HG02938 (cell line): ENCODE data around the gene HNMT.
"Not testable (repeated sequence)": the region's sequence is repeated elsewhere in the genome, so short reads cannot be mapped to it uniquely, and the experiment has no call there.

ENCODE experiments used
- ATAC-seq: cut with Tn5 transposase; IDR thresholded peaks from one replicate; pipeline ENCODE4 v1.9.1; 2021; ENCODE audit warnings: mild to moderate bottlenecking, moderate library complexity; ENCODE audit not compliant: unreplicated experiment

HNMT gene

DNA sequence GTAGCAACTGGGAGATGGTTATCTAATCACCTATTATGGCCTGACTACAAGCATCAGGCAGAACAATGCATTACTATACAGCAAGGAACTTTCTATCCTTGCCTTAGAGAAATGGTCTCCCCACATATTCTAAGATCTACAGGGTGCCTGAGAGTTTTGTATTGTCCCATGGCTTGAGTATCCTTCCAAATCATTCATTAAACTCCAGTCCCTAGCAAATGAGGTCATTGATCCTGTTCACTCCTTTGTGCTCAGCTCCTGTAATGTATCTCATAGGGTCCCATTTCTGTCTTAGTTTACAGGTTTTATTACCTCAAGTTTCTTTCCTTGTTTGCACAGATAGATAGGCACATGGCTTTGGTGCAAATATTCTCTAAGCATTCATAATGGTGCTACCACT lies 9.0 kb downstream of the HNMT start:
- ATAC-seq: no peak

DNA sequence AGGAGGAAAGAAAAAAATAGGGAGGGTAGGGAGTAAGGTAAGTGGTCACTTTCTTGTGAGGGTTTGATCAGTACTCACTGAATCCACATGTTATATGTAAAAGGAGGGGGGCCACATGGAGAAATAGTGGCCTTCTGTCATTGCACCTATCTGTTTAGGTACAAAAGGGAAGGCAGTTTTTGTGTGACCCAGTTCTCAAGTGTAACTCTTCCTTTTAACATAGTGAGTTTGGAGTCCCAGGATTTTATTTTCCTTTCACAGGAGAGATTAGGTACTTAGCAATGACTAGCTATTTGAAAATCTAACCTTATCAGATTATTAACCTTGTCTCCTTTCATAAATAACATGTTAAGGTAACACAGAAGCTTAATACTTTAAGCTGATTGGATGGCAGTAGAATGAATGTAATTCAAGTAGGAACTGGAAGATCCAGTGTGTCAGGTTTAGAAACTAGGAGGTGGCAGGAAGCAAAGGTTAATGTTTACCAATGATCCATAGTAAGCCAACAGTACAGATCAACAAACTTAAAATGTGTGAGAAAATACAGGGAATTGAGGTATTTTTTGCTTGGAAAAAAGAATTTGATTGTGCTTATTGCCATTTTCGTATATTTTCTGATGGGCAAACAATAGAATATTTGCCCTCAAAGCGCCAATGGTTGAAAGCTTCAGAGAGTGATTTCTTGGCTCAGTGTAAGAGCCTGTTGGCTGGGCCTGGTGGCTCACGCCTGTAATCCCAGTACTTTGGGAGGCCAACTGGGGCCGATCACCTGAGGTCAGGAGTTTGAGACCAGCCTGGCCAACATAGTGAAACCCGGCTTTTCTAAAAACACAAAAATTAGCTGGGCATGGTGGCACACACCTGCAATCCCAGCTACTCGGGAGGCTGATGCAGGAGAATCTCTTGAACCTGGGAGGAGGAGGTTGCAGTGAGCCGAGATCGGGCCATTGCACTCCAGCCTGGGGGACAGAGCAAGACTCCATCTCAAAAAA lies 11.3 kb downstream of the HNMT start:
- ATAC-seq: no peak

DNA sequence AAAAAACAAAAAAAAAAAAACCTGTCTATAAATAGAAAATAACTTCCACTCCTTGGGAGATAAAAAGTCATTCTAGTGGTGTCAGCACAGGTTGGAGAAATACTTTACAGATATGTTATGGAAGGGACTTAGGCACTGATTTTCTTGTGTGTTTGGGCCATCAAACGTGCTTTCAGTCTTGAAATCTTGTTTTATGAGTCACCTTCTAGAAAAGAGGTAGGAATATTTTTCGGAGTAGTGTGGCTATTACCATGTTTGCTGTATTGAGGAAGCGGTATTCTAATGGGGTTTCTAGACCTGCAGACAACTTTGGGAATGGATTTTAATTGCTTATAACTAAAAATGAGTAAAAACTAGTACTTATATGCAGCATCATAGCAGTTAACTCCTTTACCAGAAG lies 12.0 kb downstream of the HNMT start:
- no peak for ATAC-seq

DNA sequence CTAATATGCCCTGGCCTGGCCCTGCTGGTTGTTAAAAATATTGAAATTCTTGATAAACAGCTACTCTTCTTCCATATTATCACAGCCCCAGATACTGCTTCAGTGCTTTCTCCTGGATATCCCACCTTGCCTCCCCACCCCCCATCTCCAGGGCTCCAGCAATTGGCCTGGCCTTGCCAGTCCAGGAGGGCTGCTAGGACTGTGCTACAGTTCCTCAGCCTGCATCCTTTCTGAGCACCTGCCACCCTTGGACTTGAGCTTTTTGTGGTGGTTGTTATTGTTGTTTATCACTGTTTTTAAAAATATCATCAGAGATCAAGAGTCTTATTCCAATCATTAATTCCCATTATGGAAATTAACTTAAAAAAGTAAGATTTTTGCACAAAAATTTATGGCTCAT lies 13.5 kb downstream of the HNMT start:
- no peak for ATAC-seq

DNA sequence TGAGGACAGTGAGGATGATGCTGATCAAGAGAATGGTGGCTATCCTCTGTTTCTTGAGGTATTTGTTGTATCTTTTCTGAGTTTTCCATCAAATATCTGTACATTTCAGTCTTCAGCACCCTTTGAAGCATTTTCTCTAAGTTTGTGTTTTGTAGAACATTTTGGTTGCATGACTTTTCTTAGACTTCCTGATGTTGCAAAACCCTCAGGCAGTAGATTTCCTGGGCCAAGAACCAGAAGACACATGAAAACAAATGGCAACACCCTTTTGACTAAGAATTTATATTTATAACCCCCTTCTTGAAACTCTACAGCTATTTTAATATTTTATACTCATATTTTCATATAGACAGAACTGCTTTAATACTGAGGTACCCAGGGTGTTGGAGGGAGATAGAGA lies 16.2 kb downstream of the HNMT start:
- no peak for ATAC-seq

DNA sequence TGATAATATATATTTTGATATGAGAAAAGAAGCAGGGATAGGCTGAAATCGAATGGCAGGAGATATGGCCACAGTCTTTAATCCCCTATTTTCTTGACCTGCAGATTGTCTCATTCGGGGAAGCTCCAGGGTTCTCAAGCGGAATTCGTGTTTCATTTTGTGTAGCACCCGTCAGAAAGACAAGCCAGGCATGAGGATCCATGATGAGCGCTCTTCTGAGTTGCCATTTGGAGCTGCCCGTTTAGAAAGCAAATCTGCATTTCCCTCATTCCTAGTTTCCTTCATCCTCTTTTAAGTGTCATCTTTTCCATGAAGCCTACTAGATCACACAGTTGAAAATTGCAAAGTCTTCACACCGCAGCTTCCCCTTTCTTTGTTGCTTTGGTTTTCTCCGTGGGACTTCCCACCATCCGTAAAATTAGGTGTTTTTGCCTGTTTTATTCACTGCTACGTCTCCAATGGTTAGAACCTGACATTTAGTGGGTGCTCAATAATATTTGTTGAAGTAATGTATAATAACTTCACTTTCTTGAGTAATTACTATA lies 16.9 kb downstream of the HNMT start:
- ATAC-seq: no peak

DNA sequence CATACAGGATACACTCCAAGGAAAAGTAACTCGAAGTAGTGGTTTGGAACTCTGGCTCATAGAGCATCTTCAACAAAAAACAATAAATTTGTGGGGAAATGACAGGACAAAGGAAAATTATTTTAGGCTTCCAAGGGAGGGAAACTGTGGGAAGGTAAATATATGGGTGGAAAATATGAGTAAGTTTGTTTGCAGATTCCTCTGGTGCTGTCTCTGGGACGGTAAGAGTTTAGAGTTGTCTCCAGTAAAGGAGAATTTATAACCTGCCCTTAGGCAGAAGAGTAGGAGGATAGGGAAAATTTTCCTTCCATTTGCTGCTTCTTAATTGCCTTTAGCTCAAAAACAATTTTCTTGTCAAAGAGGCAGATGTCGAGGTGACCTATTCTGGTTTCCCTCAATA lies 19.3 kb downstream of the HNMT start:
- no peak for ATAC-seq

DNA sequence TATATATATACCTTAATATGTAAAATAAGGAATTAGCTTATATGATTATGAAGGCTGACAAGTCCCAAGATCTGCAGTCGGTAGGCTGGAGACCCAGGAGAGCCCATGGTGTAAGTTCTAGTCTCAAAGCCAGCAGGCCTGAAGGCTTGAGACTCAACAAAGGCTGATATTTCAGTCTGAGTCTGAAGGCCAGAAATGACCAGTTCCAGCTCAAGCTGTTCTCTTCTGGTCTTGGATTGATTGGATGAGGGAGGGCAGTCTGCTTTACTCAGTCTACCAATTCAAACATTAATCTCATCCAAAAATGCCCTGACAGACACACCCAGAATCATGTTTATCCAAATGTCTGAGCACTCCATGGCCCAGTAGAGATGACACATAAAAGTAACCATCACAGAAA lies 22.0 kb downstream of the HNMT start:
- no peak for ATAC-seq

DNA sequence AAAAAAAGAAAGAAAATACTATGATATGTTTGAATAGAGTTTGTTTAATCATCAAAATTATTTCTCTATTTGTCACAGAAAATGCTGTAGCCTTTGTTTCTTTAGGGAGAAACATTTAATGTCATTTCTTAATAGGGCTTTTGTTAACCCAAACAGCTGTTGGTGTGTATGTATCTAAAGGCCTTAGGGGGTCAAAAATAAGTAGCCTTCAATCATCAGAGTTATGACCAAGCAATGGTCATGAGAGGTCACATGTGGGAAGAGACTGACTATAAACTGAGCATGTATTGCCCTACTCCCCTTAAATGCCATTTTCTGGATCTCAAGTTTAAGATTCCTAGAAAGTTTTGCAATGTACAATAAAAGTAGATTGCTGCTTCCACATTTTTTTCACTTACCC lies 22.7 kb downstream of the HNMT start:
- ATAC-seq: no peak

DNA sequence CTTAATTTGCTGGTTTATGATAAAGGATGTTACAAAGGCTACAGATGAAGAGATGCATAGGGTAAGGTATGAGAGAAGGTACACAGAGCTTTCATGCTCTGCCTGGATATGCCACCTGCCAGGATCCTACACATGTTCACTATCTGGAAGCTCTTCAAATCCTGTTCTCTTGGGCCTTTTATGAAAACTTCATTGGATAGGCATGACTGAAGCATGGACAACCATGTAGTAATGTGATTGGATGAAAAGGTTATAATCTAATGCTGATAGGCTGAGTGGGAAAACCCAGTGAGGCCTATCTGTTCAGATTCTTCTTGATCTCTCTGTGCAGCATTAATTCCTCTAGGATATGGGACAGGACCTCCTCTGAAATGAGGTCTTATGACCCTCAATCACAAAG lies 26.8 kb downstream of the HNMT start:
- no peak for ATAC-seq

DNA sequence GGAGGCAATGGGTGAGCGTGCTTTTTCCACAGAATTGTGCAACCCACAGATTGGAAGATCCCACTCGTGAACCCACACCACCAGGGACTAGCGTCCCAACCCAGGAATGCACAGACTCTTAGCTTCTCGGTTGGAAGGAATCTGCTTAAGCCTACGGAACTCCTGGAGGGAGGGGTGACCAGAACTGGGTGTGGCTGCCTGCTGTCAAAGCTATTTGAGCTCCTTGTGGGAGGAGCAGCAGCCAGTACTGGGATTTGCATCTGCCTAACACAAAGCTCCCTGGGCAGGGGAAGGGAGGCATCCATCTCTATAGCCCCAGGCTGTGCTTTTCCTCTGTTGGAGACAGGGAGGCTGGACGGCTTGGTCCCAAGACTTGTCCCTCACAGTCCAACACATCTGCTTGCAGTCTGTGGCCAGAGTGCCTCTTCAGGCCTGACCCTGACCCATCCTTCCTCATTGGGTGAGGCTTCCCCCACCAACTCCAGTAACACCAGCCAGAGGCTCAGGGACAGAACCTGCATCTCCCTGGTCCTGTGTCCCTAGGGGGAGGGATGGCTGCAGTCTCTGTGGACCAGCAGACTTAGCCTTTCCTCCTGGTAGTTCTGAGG lies 27.9 kb downstream of the HNMT start:
- ATAC-seq: no peak

DNA sequence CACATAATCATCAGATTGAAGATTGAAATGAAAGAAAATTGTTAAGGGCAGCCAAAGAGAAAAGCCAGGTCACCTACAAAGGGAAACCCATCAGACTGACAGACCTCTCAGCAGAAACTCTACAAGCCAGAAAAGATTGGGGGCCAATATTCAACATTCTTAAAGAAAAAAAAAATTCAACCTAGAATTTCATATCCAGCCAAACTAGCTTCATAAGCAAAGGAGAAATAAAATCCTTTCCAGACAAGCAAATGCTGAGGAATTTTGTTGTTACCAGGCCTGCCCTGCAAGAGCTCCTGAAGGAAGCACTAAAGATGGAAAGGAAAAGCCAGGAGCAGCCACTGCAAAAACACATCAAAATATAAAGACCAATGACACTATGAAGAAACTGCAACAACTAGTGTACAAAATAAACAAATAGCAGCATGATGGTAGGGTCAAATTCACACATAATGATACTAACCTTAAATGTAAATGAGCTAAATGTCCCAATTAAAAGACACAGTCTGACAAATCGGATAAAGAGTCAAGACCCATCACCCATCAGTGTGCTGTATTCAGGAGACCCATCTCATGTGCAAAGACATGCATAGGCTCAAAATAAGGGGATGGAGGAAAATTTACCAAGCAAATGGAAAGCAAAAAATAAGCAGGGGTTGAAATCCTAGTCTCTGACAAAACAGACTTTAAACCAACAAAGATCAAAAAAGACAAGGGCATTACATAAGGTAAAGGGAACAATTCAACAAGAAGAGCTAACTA lies 29.6 kb downstream of the HNMT start:
- ATAC-seq: not testable (repeated sequence)

DNA sequence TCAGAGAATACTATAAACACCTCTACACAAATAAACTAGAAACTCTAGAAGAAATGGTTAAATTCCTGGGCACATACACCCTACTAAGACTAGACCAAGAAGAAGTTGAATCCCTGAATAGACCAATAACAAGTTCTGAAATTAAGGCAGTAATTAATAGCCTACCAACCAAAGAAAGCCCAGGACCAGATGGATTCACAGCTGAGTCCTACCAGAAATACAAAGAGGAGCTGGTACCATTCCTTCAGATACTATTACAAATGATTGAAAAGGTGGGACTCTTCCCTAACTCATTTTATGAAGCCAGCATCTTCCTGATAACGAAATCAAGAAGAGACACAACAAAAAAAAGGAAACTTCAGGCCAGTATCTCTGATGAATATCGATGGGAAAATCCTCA lies 31.1 kb downstream of the HNMT start:
- ATAC-seq: not testable (repeated sequence)

DNA sequence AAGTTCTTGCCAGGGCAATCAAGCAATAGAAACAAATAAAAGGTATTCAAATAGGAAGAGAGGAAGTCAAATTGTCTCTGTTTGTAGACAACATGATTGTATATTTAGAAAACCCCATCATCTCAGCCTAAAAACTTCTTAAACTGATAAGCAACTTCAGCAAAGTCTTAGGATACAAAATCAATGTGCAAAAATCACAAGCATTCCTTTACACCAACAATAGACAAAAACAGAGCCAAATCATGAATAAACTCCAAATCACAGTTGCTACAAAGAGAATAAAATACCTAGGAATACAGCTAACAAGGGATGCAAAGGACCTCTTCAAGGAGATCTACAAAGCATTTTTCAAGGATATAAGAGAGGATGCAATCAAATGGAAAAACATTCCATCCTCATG lies 31.9 kb downstream of the HNMT start:
- ATAC-seq: not testable (repeated sequence)

DNA sequence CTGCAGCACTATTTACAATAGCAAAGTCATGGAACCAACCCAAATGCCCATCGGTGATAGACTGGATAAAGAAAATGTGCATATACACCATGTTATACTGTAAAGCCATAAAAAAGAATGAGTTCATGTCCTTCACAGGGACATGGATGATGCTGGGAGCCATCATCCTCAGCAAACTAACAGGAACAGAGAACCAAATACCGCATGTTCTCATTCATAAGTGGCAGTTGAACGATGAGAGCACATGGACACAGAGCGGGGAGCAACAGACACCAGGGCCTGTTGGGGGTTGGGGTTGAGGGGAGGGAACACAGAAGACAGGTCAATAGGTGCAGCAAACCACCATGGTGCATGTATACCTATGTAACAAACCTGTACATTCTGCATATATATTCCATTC lies 33.5 kb downstream of the HNMT start:
- ATAC-seq: no peak

DNA sequence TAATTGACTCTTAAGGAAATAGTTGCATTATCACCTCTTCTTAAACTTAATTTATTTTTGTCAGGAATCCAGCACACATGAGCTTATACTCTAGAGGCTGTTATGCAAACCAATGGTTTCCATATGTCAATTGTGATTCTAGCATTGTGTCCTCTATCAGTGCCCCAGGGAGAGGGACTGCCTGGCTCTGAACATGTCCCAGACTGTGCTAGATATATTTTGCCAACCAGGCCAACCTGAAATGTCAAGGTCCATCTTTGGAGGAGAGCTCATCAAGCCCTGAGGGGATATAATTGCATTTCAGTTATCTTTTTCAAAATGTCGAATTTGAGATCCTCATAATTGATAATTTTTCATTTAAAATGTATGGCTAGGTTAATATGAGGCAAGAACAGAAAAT lies 34.2 kb downstream of the HNMT start:
- no peak for ATAC-seq

DNA sequence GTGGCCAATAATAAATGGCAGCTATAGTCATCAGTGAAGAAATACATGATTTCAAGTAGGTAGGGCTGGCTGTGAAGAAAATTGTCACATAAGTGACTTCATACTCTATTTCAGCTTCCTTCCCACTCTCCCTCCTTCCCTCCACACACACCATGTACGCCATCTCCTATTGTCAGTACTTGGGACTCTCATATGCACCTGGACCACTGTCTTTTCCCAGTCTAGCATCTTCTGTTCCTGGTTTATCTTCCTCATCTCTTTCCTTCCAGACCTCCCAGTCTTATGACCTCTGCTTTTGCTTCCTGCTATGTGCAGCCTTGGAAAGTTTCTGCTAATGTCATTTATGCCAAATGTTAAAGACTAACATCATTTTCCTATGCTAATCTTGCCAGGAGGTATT lies 35.0 kb downstream of the HNMT start:
- no peak for ATAC-seq

DNA sequence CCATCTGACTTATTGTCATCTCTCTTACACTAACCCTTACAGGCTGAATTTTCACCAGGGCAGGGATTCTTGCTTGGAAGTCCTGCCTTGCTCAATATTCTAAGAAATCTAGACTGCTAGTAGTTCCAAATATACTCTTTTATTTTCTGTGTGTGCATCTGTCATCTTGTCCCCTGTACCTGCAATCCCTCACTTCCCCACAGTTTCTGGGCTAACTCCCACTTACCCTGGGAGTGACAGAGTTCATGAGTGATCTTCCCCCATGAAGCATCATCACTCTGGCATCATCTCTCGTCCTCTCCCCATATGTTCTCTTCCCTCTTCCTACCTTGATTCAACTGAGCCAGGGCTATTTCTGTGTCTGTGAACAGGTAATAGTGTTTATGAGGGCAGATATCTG lies 35.7 kb downstream of the HNMT start:
- no peak for ATAC-seq

DNA sequence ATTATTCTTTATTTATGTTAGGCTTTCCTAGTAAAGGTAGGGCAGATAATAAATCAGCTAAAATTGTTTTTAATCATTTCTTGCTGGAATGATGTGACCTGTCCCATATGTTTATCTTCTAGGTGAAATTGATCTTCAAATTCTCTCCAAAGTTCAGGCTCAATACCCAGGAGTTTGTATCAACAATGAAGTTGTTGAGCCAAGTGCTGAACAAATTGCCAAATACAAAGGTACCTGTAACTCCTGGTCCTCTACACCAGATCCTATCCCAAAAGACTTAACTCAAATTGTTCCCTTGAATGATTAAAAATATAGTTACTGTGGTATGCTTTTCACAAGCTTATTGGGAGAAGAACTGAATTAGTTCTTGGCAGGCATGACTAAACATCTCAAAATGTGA lies 36.5 kb downstream of the HNMT start:
- no peak for ATAC-seq

DNA sequence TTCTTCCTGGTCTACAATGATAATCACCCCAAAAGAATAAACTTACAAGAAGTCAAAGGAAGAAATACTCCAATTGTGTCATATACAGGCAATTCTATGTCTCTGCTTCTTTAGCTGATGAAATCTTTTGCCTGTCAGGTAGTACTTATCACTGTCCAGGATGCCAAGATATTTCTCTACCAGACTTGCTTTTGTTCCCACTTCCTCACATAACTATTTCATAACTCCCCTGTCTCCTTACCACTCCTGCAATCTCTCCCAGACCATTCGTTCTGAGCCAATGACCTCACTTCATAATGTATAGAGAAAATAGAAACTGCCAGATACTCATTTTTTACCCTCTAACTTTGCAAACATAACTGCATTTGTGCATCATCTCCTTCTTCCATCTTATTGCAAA lies 39.1 kb downstream of the HNMT start:
- ATAC-seq: no peak

DNA sequence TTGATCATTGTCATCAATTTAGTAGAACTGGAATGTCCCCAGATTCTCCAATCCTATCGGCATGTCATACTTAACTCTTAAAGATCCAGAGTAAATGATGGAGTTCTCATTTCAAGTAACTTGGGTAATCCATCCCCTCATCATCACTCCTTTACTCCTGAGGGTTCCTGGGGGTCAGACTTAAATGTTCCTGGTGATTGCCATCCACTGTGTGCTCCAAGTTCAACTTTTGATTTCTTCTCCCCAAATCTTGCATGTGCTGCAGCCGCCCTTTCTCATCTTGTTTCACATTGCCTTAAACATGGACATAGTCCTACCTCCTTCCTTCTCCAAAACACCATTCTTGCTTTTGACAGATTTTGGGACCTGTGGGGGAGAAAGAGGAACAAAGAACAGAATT lies 43.2 kb downstream of the HNMT start:
- ATAC-seq: no peak
